CD4-positive, alpha-beta T cell treated with Interleukin-15 for 4 hours (primary cell): ENCODE data around the gene STEAP1B.

Experiments used
- DNase-seq: peaks from one replicate; pipeline ENCODE4 v3.0.0-alpha.2; 2020; ENCODE audit warnings: low spot score

The STEAP1B gene

GRCh38 chr7:22400150-22400814 is 99.7 kb downstream of the STEAP1B start:
- DNase-seq = no peak

GRCh38 chr7:22399546-22399945 is 100.4 kb downstream of the STEAP1B start:
- DNase-seq = no peak

- no peak for DNase-seq
These were observed 100.9 kb downstream of the STEAP1B start for GRCh38 chr7:22399091-22399490.

- DNase-seq = no peak
These were observed 102.0 kb downstream of the STEAP1B start for GRCh38 chr7:22397981-22398380.

- no peak for DNase-seq
These were observed 104.8 kb downstream of the STEAP1B start for GRCh38 chr7:22395222-22395621.

- no peak for DNase-seq
These were observed 105.2 kb downstream of the STEAP1B start for GRCh38 chr7:22394739-22395138.

- no peak for DNase-seq
These were observed 105.9 kb downstream of the STEAP1B start for GRCh38 chr7:22393913-22394729.

GRCh38 chr7:22390516-22390915 is 109.5 kb downstream of the STEAP1B start:
- no peak for DNase-seq

GRCh38 chr7:22389892-22390291 is 110.1 kb downstream of the STEAP1B start:
- DNase-seq = no peak

- DNase-seq = no peak
These were observed 112.4 kb downstream of the STEAP1B start for GRCh38 chr7:22387583-22387982.

- no peak for DNase-seq
These were observed 113.1 kb downstream of the STEAP1B start for GRCh38 chr7:22386865-22387264.

- no peak for DNase-seq
These were observed 113.7 kb downstream of the STEAP1B start for GRCh38 chr7:22386206-22386858.

- no peak for DNase-seq
These were observed 114.7 kb downstream of the STEAP1B start for GRCh38 chr7:22385326-22385725.

- DNase-seq = no peak
These were observed 119.7 kb downstream of the STEAP1B start for GRCh38 chr7:22380333-22380732.

- DNase-seq = no peak
These were observed 121.6 kb downstream of the STEAP1B start for GRCh38 chr7:22378199-22378980.

GRCh38 chr7:22377703-22378102 is 122.3 kb downstream of the STEAP1B start:
- no peak for DNase-seq

- no peak for DNase-seq
These were observed 124.5 kb downstream of the STEAP1B start for GRCh38 chr7:22375359-22376048.

GRCh38 chr7:22373911-22374310 is 126.1 kb downstream of the STEAP1B start:
- no peak for DNase-seq

- DNase-seq = no peak
These were observed 126.6 kb downstream of the STEAP1B start for GRCh38 chr7:22373388-22373787.

GRCh38 chr7:22372863-22373262 is 127.1 kb downstream of the STEAP1B start:
- no peak for DNase-seq

GRCh38 chr7:22371878-22372277 is 128.1 kb downstream of the STEAP1B start:
- DNase-seq = no peak
